HCT116 (cell line): ENCODE measurements around the gene FBXW8. TPM values are rescaled to one million over a fixed set of nuclear protein-coding genes. Genes with fewer than 3 reads are reported as not detected.

Experiments
- ATAC-seq: fragments of 200-7000 bp; cut with Tn5 transposase; 2 replicates; pipeline ENCODE4 v1.9.1; 2020; ENCODE audit warnings: mild to moderate bottlenecking, moderate library complexity
- BruUV-seq: library from RNA; stranded (reverse); fragments of 400-500 nt; replicated peaks from 2 replicates; lab custom pipeline; 2021; lab: Mats Ljungman, UMichigan
- CTCF ChIA-PET: fragments of 300-600 bp; sonication (Branson Sonifier 250); formaldehyde crosslinking; loops from one replicate; lab custom pipeline; 2021; ENCODE audit warnings: antibody characterized with exemption; lab: Charles Lee
- POLR2A ChIA-PET: fragments of 300-600, 350-600 bp; sonication (Branson Sonifier 250); formaldehyde crosslinking; loops from one replicate; lab custom pipeline; 2021; ENCODE audit warnings: antibody characterized with exemption; lab: Charles Lee
- RAD21 ChIA-PET, 2 experiments: fragments of 300-600 bp; sonication (Branson Sonifier 250); formaldehyde crosslinking; loops; one replicate each; lab custom pipeline; 2023; ENCODE audit warnings: low total read pairs in 2 of 2; ENCODE audit not compliant: uncharacterized antibody in 2 of 2, unreplicated experiment in 2 of 2, low non-redundant PET in 1 of 2; lab: Charles Lee
- DNase-seq: peaks from one replicate; pipeline ENCODE4 v3.0.0-alpha.2; 2010; ENCODE audit warnings: low read depth, low spot score
- H2AFZ ChIP-seq: fragments of 200-600 bp; shearing (Covaris generic), sonication (generic); 2 replicates; pipeline ENCODE4 v1.6.1; 2017; ENCODE audit warnings: low read depth, mixed run types, mixed read lengths, antibody characterized with exemption, low read length; ENCODE audit not compliant: poor library complexity, severe bottlenecking
- H3K27ac ChIP-seq: 2 replicates; pipeline ENCODE4 v1.5.1; 2012; ENCODE audit warnings: low read depth, low read length
- H3K27me3 ChIP-seq: fragments of 200-600 bp; sonication (generic); 2 replicates; pipeline ENCODE4 v1.6.1; 2016; ENCODE audit warnings: mixed run types, low read length, mixed read lengths; ENCODE audit not compliant: insufficient read depth
- H3K36me3 ChIP-seq, 2 experiments: fragments of 200-500 bp in 1 of 2; fragments of 200-600 bp in 1 of 2; sonication (Bioruptor generic) in 1 of 2; sonication (generic) in 1 of 2; 2 replicates each; pipeline versions ENCODE4 v1.5.1 to v1.6.1; 2014 to 2016; ENCODE audit warnings: low read length in 2 of 2, inconsistent platforms in 1 of 2, mixed read lengths in 1 of 2, mixed run types in 1 of 2; ENCODE audit not compliant: insufficient read depth in 2 of 2, control insufficient read depth in 1 of 2
- H3K4me1 ChIP-seq, 2 experiments: fragments of 200-600 bp in 1 of 2; sonication (generic) in 1 of 2; 2 replicates each; pipeline versions ENCODE4 v1.5.1 to v1.6.1; 2012 to 2017; ENCODE audit warnings: low read length in 2 of 2, inconsistent platforms in 1 of 2, mild to moderate bottlenecking in 1 of 2, mixed read lengths in 1 of 2, mixed run types in 1 of 2, moderate library complexity in 1 of 2; ENCODE audit not compliant: insufficient read depth in 2 of 2, control insufficient read depth in 1 of 2
- H3K4me2 ChIP-seq: fragments of 200-600 bp; sonication (generic); 2 replicates; pipeline ENCODE4 v1.6.1; 2017; ENCODE audit warnings: mixed run types, low read length, mixed read lengths
- H3K4me3 ChIP-seq, 2 experiments: fragments of 200-600 bp in 1 of 2; sonication (generic) in 1 of 2; replicated peaks in 1 of 2; 2 replicates each; pipeline ENCODE4 v1.5.1; 2011 to 2016; ENCODE audit warnings: low read length in 2 of 2, control low read depth in 1 of 2, low read depth in 1 of 2, mild to moderate bottlenecking in 1 of 2, mixed read lengths in 1 of 2, mixed run types in 1 of 2
- H3K79me2 ChIP-seq: fragments of 200-600 bp; sonication (generic); 2 replicates; pipeline ENCODE4 v1.6.1; 2017; ENCODE audit warnings: mild to moderate bottlenecking, mixed run types, low read length, moderate library complexity, mixed read lengths; ENCODE audit not compliant: insufficient read depth
- H3K9ac ChIP-seq: fragments of 200-600 bp; sonication (generic); 2 replicates; pipeline ENCODE4 v1.6.1; 2016; ENCODE audit warnings: low read length, mixed read lengths
- H3K9me2 ChIP-seq: fragments of 200-600 bp; sonication (generic), shearing (Covaris generic); 2 replicates; pipeline ENCODE4 v1.6.1; 2017; ENCODE audit warnings: mixed run types, mild to moderate bottlenecking, moderate library complexity; ENCODE audit not compliant: insufficient read depth
- H3K9me3 ChIP-seq, 2 experiments: fragments of 200-500 bp in 1 of 2; fragments of 200-600 bp in 1 of 2; sonication (Bioruptor generic) in 1 of 2; sonication (generic) in 1 of 2; 2 replicates each; pipeline ENCODE4 v1.6.1; 2014 to 2017; ENCODE audit warnings: low read length in 2 of 2, mixed read lengths in 2 of 2, inconsistent platforms in 1 of 2, low read depth in 1 of 2, mild to moderate bottlenecking in 1 of 2, mixed run types in 1 of 2, moderate library complexity in 1 of 2; ENCODE audit not compliant: control insufficient read depth in 1 of 2, insufficient read depth in 1 of 2
- H4K20me1 ChIP-seq: fragments of 200-600 bp; sonication (generic), shearing (Covaris generic); 2 replicates; pipeline ENCODE4 v1.6.1; 2017; ENCODE audit warnings: mixed run types, mild to moderate bottlenecking, moderate library complexity; ENCODE audit not compliant: insufficient read depth
- CEBPB ChIP-seq: IDR thresholded peaks from 2 replicates; pipeline ENCODE4 v1.6.1; 2012; ENCODE audit warnings: low read depth
- CTCF ChIP-seq, 3 experiments: fragments of 200-600 bp in 1 of 3; sonication (generic) in 1 of 3; IDR thresholded peaks in 2 of 3; conservative IDR thresholded peaks in 1 of 3; 2 replicates each; pipeline ENCODE4 v1.5.1; 2012 to 2017; ENCODE audit warnings: low read depth in 2 of 3, low read length in 2 of 3, antibody characterized with exemption in 1 of 3, borderline replicate concordance in 1 of 3, control low read depth in 1 of 3, mild to moderate bottlenecking in 1 of 3, mixed read lengths in 1 of 3, mixed run types in 1 of 3, moderate library complexity in 1 of 3; ENCODE audit not compliant: insufficient read depth in 1 of 3
- EGR1 ChIP-seq: IDR thresholded peaks from 2 replicates; pipeline ENCODE4 v1.6.1; 2012; ENCODE audit warnings: low read depth
- ELF1 ChIP-seq: IDR thresholded peaks from 2 replicates; pipeline ENCODE4 v1.6.1; 2012; ENCODE audit warnings: low read depth, borderline replicate concordance
- FOSL1 ChIP-seq: IDR thresholded peaks from 2 replicates; pipeline ENCODE4 v1.6.1; 2012; ENCODE audit warnings: low read depth
- POLR2A ChIP-seq: IDR thresholded peaks from 2 replicates; pipeline ENCODE4 v1.7.0; 2011; ENCODE audit warnings: borderline replicate concordance; ENCODE audit not compliant: insufficient read depth, insufficient read length; ENCODE audit errors: extremely low read depth
- RAD21 ChIP-seq: IDR thresholded peaks from 2 replicates; pipeline ENCODE4 v1.6.1; 2012; ENCODE audit warnings: low read depth, mild to moderate bottlenecking
- REST ChIP-seq: IDR thresholded peaks from 2 replicates; pipeline ENCODE4 v1.6.1; 2012; ENCODE audit warnings: low read depth
- TCF7L2 ChIP-seq: IDR thresholded peaks from 2 replicates; pipeline ENCODE4 v1.7.0; 2011; ENCODE audit warnings: borderline replicate concordance, inconsistent platforms; ENCODE audit not compliant: insufficient read depth, insufficient read length; ENCODE audit errors: extremely low read depth
- YY1 ChIP-seq: IDR thresholded peaks from 2 replicates; pipeline ENCODE4 v1.6.1; 2011; ENCODE audit warnings: low read length, low read depth, moderate library complexity, mild to moderate bottlenecking; ENCODE audit not compliant: insufficient replicate concordance; ENCODE audit errors: extremely low read depth
- ZBTB33 ChIP-seq: IDR thresholded peaks from 2 replicates; pipeline ENCODE4 v1.6.1; 2011; ENCODE audit warnings: mild to moderate bottlenecking, low read length, moderate library complexity; ENCODE audit not compliant: insufficient replicate concordance; ENCODE audit errors: extremely low read depth
- intact Hi-C: fragments of 100-400 bp; cut with micrococcal nuclease; formaldehyde crosslinking; loops from 2 replicates; pipeline ENCODE4 v1.10.0; 2022
- total RNA-seq: library from RNA; stranded (reverse); gene quantifications from one replicate; pipeline ENCODE4 v1.2.1, GENCODE V29; 2021; ENCODE audit not compliant: unreplicated experiment

Gene FBXW8
- total RNA-seq, 1 experiment from 2014 or later = 14.6 TPM

GRCh38 chr12:116948298-116948697 lies 37.5 kb downstream of the FBXW8 start:
- POLR2A ChIA-PET = no interaction called here
- no peaks in the 10 kb centered on the region for H4K20me1 ChIP-seq
- intact Hi-C loops = no loop called here
- CTCF ChIA-PET = no interaction called here
- no peak for DNase-seq
- no peak overlapping the region for H2AFZ ChIP-seq
- no peak overlapping the region for H3K4me3 ChIP-seq
- no peaks in the 10 kb centered on the region for H3K27me3 ChIP-seq
- no peak overlapping the region for H3K27ac ChIP-seq
- no peak overlapping the region for H3K9ac ChIP-seq
- TF ChIP-seq POLR2A = no peak
- TF ChIP-seq REST = no peak
- TF ChIP-seq TCF7L2 = no peak
- H3K36me3 ChIP-seq = peaks cover 0 to 6% of the 10 kb centered on the region in 2 experiments; a peak in 2 of 4 replicates
- H3K9me2 ChIP-seq = no peaks in the 10 kb centered on the region
- H3K9me3 ChIP-seq = no peaks in the 10 kb centered on the region
- BruUV-seq = no TSS peak
- H3K79me2 ChIP-seq = no peaks in the 10 kb centered on the region
- no peaks in the 10 kb centered on the region for H3K4me1 ChIP-seq
- ATAC-seq = no peak
- H3K4me2 ChIP-seq = no peak overlapping the region
- RAD21 ChIA-PET = no interaction called here

- DNase-seq = no peak
- no peaks in the 10 kb centered on the region; the same call in 1 of the 2 replicates for H3K79me2 ChIP-seq
- CTCF ChIA-PET = no interaction called here
- no peaks in the 10 kb centered on the region for H4K20me1 ChIP-seq
- no peaks in the 10 kb centered on the region for H3K27me3 ChIP-seq
- RAD21 ChIA-PET = no interaction called here
- no peak overlapping the region for H3K4me2 ChIP-seq
- no peaks in the 10 kb centered on the region for H3K9me3 ChIP-seq
- H3K36me3 ChIP-seq = peaks cover 0 to 6% of the 10 kb centered on the region in 2 experiments; a peak in 2 of 4 replicates
- no peaks in the 10 kb centered on the region for H3K4me1 ChIP-seq
- no peak overlapping the region for H3K27ac ChIP-seq
- POLR2A ChIA-PET = no interaction called here
- H3K9ac ChIP-seq = no peak overlapping the region
- intact Hi-C loops = no loop called here
- H3K9me2 ChIP-seq = no peaks in the 10 kb centered on the region
- no peak for ATAC-seq
- H2AFZ ChIP-seq = no peak overlapping the region
- no TSS peak for BruUV-seq
- H3K4me3 ChIP-seq = no peak overlapping the region
- TF ChIP-seq EGR1 (no peak), YY1 (no peak), FOSL1 (no peak), ELF1 (no peak), RAD21 (no peak), ZBTB33 (no peak), TCF7L2 (no peak), CEBPB (no peak), CTCF (IDR thresholded peaks at IDR 0.05 in 2 of 3, conservative IDR thresholded peaks at IDR 0.05 in 1 of 3; ENCODE audit: borderline replicate concordance in 1 of 3, insufficient read depth in 1 of 3, low read depth in 2 of 3, low read length in 2 of 3) (no peak)
These were observed 40.0 kb downstream of the FBXW8 start for GRCh38 chr12:116950628-116951325.
